ENCODE data around the gene MOSMO.

MOSMO gene

GRCh38 chr16:21982108-21982507, 25.8 kb upstream of the MOSMO start:
- H3K4me3 ChIP-seq (ENCODE audit: low read depth, low read length) = no peak overlapping the region
- H4K12ac ChIP-seq (ENCODE audit: low read depth, low read length) = no peak overlapping the region
- no peak overlapping the region for H3K23ac ChIP-seq (ENCODE audit: low read length)
- no peak overlapping the region for H2BK5ac ChIP-seq (ENCODE audit: low read depth, low read length, poor library complexity)
- no peaks in the 10 kb centered on the region for H3K4me1 ChIP-seq (ENCODE audit: control insufficient read depth in 1 of 2, insufficient read depth in 2 of 2, low read length in 2 of 2)
- H3K36me3 ChIP-seq (ENCODE audit: control insufficient read depth in 1 of 2, insufficient read depth in 2 of 2, low read length in 2 of 2) = peaks cover 16 to 35% of the 10 kb centered on the region in 2 experiments
- no peak overlapping the region for H3K4ac ChIP-seq (ENCODE audit: low read depth, low read length)
- H3K14ac ChIP-seq (ENCODE audit: low read length) = no peak overlapping the region
- no peak overlapping the region for H4K8ac ChIP-seq (ENCODE audit: low read depth, low read length)
- no peaks in the 10 kb centered on the region for H3K79me1 ChIP-seq (ENCODE audit: low read length)
- no CpG with 5 or more reads among the region's 5 CpGs for WGBS (ENCODE audit: extremely low coverage, insufficient coverage, insufficient read length)
- no peak overlapping the region for H2BK12ac ChIP-seq (ENCODE audit: low read length)
- no peak overlapping the region for H3K9ac ChIP-seq (ENCODE audit: low read length)
- H3K79me2 ChIP-seq (ENCODE audit: control insufficient read depth, insufficient read depth, low read length, poor library complexity) = no peaks in the 10 kb centered on the region
- H3K9me3 ChIP-seq (ENCODE audit: insufficient read depth, low read depth, low read length) = no peaks in the 10 kb centered on the region
- no peak overlapping the region for H3K4me2 ChIP-seq (ENCODE audit: low read length)
- no peak overlapping the region for H2BK120ac ChIP-seq (ENCODE audit: insufficient read depth, low read length, poor library complexity)
- no peak overlapping the region for H4K91ac ChIP-seq (ENCODE audit: low read depth, low read length)
- DNase-seq = no peak
- H2AK5ac ChIP-seq (ENCODE audit: low read length) = no peak overlapping the region
- H3K18ac ChIP-seq (ENCODE audit: low read length) = no peak overlapping the region
- no peak overlapping the region for H2AFZ ChIP-seq (ENCODE audit: insufficient read depth, low read length, poor library complexity)
- H3K27ac ChIP-seq (ENCODE audit: low read depth, low read length) = no peak overlapping the region
- no peaks in the 10 kb centered on the region for H3K27me3 ChIP-seq (ENCODE audit: insufficient read depth, low read length)

GRCh38 chr16:21984062-21984461, 23.8 kb upstream of the MOSMO start:
- H2AK5ac ChIP-seq (ENCODE audit: low read length) = no peak overlapping the region
- H3K27ac ChIP-seq (ENCODE audit: low read depth, low read length) = no peak overlapping the region
- DNase-seq = no peak
- H2AFZ ChIP-seq (ENCODE audit: insufficient read depth, low read length, poor library complexity) = no peak overlapping the region
- H3K14ac ChIP-seq (ENCODE audit: low read length) = no peak overlapping the region
- no peak overlapping the region for H3K4me3 ChIP-seq (ENCODE audit: low read depth, low read length)
- no peak overlapping the region for H3K9ac ChIP-seq (ENCODE audit: low read length)
- H2BK120ac ChIP-seq (ENCODE audit: insufficient read depth, low read length, poor library complexity) = no peak overlapping the region
- H3K9me3 ChIP-seq (ENCODE audit: insufficient read depth, low read depth, low read length) = no peaks in the 10 kb centered on the region
- no peak overlapping the region for H4K91ac ChIP-seq (ENCODE audit: low read depth, low read length)
- no peak overlapping the region for H2BK12ac ChIP-seq (ENCODE audit: low read length)
- no peaks in the 10 kb centered on the region for H3K79me2 ChIP-seq (ENCODE audit: control insufficient read depth, insufficient read depth, low read length, poor library complexity)
- no CpG with 5 or more reads among the region's 3 CpGs for WGBS (ENCODE audit: extremely low coverage, insufficient coverage, insufficient read length)
- no peaks in the 10 kb centered on the region for H3K79me1 ChIP-seq (ENCODE audit: low read length)
- H3K18ac ChIP-seq (ENCODE audit: low read length) = no peak overlapping the region
- H2BK5ac ChIP-seq (ENCODE audit: low read depth, low read length, poor library complexity) = no peak overlapping the region
- H3K4me2 ChIP-seq (ENCODE audit: low read length) = no peak overlapping the region
- no peak overlapping the region for H3K23ac ChIP-seq (ENCODE audit: low read length)
- H3K4ac ChIP-seq (ENCODE audit: low read depth, low read length) = no peak overlapping the region
- H3K27me3 ChIP-seq (ENCODE audit: insufficient read depth, low read length) = no peaks in the 10 kb centered on the region
- no peaks in the 10 kb centered on the region for H3K4me1 ChIP-seq (ENCODE audit: control insufficient read depth in 1 of 2, insufficient read depth in 2 of 2, low read length in 2 of 2)
- H3K36me3 ChIP-seq (ENCODE audit: control insufficient read depth in 1 of 2, insufficient read depth in 2 of 2, low read length in 2 of 2) = peaks cover 16 to 26% of the 10 kb centered on the region in 2 experiments
- H4K8ac ChIP-seq (ENCODE audit: low read depth, low read length) = no peak overlapping the region
- no peak overlapping the region for H4K12ac ChIP-seq (ENCODE audit: low read depth, low read length)

GRCh38 chr16:21985524-21985923, 22.4 kb upstream of the MOSMO start:
- H4K12ac ChIP-seq (ENCODE audit: low read depth, low read length) = no peak overlapping the region
- H3K27me3 ChIP-seq (ENCODE audit: insufficient read depth, low read length) = no peaks in the 10 kb centered on the region
- no peaks in the 10 kb centered on the region for H3K4me1 ChIP-seq (ENCODE audit: control insufficient read depth in 1 of 2, insufficient read depth in 2 of 2, low read length in 2 of 2)
- H3K23ac ChIP-seq (ENCODE audit: low read length) = no peak overlapping the region
- no peak overlapping the region for H2AK5ac ChIP-seq (ENCODE audit: low read length)
- H3K79me2 ChIP-seq (ENCODE audit: control insufficient read depth, insufficient read depth, low read length, poor library complexity) = no peaks in the 10 kb centered on the region
- H3K27ac ChIP-seq (ENCODE audit: low read depth, low read length) = no peak overlapping the region
- no peak overlapping the region for H4K8ac ChIP-seq (ENCODE audit: low read depth, low read length)
- no peak overlapping the region for H3K4me3 ChIP-seq (ENCODE audit: low read depth, low read length)
- no peak overlapping the region for H3K4ac ChIP-seq (ENCODE audit: low read depth, low read length)
- no peak overlapping the region for H2BK5ac ChIP-seq (ENCODE audit: low read depth, low read length, poor library complexity)
- no peak for DNase-seq
- no peak overlapping the region for H3K9ac ChIP-seq (ENCODE audit: low read length)
- H3K14ac ChIP-seq (ENCODE audit: low read length) = no peak overlapping the region
- no peak overlapping the region for H3K4me2 ChIP-seq (ENCODE audit: low read length)
- H2AFZ ChIP-seq (ENCODE audit: insufficient read depth, low read length, poor library complexity) = no peak overlapping the region
- H3K79me1 ChIP-seq (ENCODE audit: low read length) = no peaks in the 10 kb centered on the region
- H2BK12ac ChIP-seq (ENCODE audit: low read length) = no peak overlapping the region
- H4K91ac ChIP-seq (ENCODE audit: low read depth, low read length) = no peak overlapping the region
- H2BK120ac ChIP-seq (ENCODE audit: insufficient read depth, low read length, poor library complexity) = no peak overlapping the region
- no peaks in the 10 kb centered on the region for H3K9me3 ChIP-seq (ENCODE audit: insufficient read depth, low read depth, low read length)
- no peak overlapping the region for H3K18ac ChIP-seq (ENCODE audit: low read length)
- H3K36me3 ChIP-seq (ENCODE audit: control insufficient read depth in 1 of 2, insufficient read depth in 2 of 2, low read length in 2 of 2) = peaks cover 12 to 14% of the 10 kb centered on the region in 2 experiments

- Histone ChIP-seq H3K79me2 (ENCODE audit: control insufficient read depth, insufficient read depth, low read length, poor library complexity) (no peaks in the 10 kb centered on the region), H4K91ac (ENCODE audit: low read depth, low read length) (no peak overlapping the region), H2BK5ac (ENCODE audit: low read depth, low read length, poor library complexity) (no peak overlapping the region), H3K4ac (ENCODE audit: low read depth, low read length) (no peak overlapping the region), H4K8ac (ENCODE audit: low read depth, low read length) (no peak overlapping the region), H3K79me1 (ENCODE audit: low read length) (no peaks in the 10 kb centered on the region), H4K12ac (ENCODE audit: low read depth, low read length) (no peak overlapping the region), H2AK5ac (ENCODE audit: low read length) (no peak overlapping the region), H3K4me1 (ENCODE audit: control insufficient read depth in 1 of 2, insufficient read depth in 2 of 2, low read length in 2 of 2) (no peaks in the 10 kb centered on the region), H3K23ac (ENCODE audit: low read length) (no peak overlapping the region), H3K4me2 (ENCODE audit: low read length) (no peak overlapping the region), H3K14ac (ENCODE audit: low read length) (no peak overlapping the region), H3K18ac (ENCODE audit: low read length) (no peak overlapping the region), H3K4me3 (ENCODE audit: low read depth, low read length) (no peak overlapping the region), H3K9ac (ENCODE audit: low read length) (no peak overlapping the region), H3K27me3 (ENCODE audit: insufficient read depth, low read length) (no peaks in the 10 kb centered on the region), H2AFZ (ENCODE audit: insufficient read depth, low read length, poor library complexity) (no peak overlapping the region), H3K27ac (ENCODE audit: low read depth, low read length) (no peak overlapping the region), H2BK120ac (ENCODE audit: insufficient read depth, low read length, poor library complexity) (no peak overlapping the region), H3K36me3 (ENCODE audit: control insufficient read depth in 1 of 2, insufficient read depth in 2 of 2, low read length in 2 of 2) (peaks cover 6 to 8% of the 10 kb centered on the region in 2 experiments), H3K9me3 (ENCODE audit: insufficient read depth, low read depth, low read length) (no peaks in the 10 kb centered on the region), H2BK12ac (ENCODE audit: low read length) (no peak overlapping the region)
- no peak for DNase-seq
- no CpG with 5 or more reads among the region's 4 CpGs for WGBS (ENCODE audit: extremely low coverage, insufficient coverage, insufficient read length)
Observed at GRCh38 chr16:21986692-21987246, 21.1 kb upstream of the MOSMO start.

Data from trophoblast cell (in vitro differentiated cells and primary cell).